AG09309 (cell line): ENCODE measurements around the gene COG6.
A peak's percentile ranks its signal among the peaks of the same experiment; 100 is the strongest.

Source experiments
- DNase-seq: peaks from one replicate; pipeline ENCODE4 v3.0.0-alpha.2; 2010; ENCODE audit warnings: low read depth
- H3K4me3 ChIP-seq: 2 replicates; pipeline ENCODE4 v1.5.1; 2011; ENCODE audit warnings: mild to moderate bottlenecking, low read depth, low read length, moderate library complexity; ENCODE audit not compliant: control insufficient read depth
- CTCF ChIP-seq: IDR thresholded peaks from 2 replicates; pipeline ENCODE4 v1.5.1; 2011; ENCODE audit warnings: mild to moderate bottlenecking, low read depth, low read length, inconsistent platforms; ENCODE audit not compliant: insufficient read depth, control insufficient read depth; ENCODE audit errors: missing control alignments

Gene COG6

GRCh38 chr13:39672378-39673132, 17.1 kb downstream of the COG6 start:
- TF ChIP-seq CTCF: no peak
- DNase-seq: no peak
- no peak overlapping the region for H3K4me3 ChIP-seq

- DNase-seq: no peak
- TF ChIP-seq CTCF: no peak
- no peak overlapping the region for H3K4me3 ChIP-seq
Observed at GRCh38 chr13:39675904-39676303, 20.4 kb downstream of the COG6 start.

GRCh38 chr13:39676315-39676876, 20.9 kb downstream of the COG6 start:
- H3K4me3 ChIP-seq: no peak overlapping the region
- DNase-seq: no peak
- TF ChIP-seq CTCF: peak; percentile 5

- DNase-seq: no peak
- H3K4me3 ChIP-seq: no peak overlapping the region
- TF ChIP-seq CTCF: no peak
Observed at GRCh38 chr13:39682310-39682709, 26.8 kb downstream of the COG6 start.

GRCh38 chr13:39682788-39683187, 27.3 kb downstream of the COG6 start:
- H3K4me3 ChIP-seq: no peak overlapping the region
- DNase-seq: no peak
- TF ChIP-seq CTCF: no peak

GRCh38 chr13:39684531-39685137, 29.2 kb downstream of the COG6 start:
- no peak for DNase-seq
- peak; percentile 5 for TF ChIP-seq CTCF
- no peak overlapping the region for H3K4me3 ChIP-seq
